ENCODE data around the gene BRAF.

GRCh38 chr7:140866926-140867325 is 57.8 kb downstream of the BRAF start:
- TF ChIP-seq CTCF (IDR thresholded peaks at IDR 0.05) (no peak), EZH2 (IDR thresholded peaks at IDR 0.05) (no peak), EZH2phosphoT487 (IDR thresholded peaks at IDR 0.05) (no peak)
